Panc1 (cell line): Measurements from ENCODE around the gene NHP2. TPM values are rescaled to one million over a fixed set of nuclear protein-coding genes. Genes with fewer than 3 reads are reported as not detected.

Source experiments
- ATAC-seq: fragments of 200-7000 bp; cut with Tn5 transposase; 2 replicates; pipeline ENCODE4 v1.9.1; 2020; ENCODE audit warnings: mild to moderate bottlenecking, moderate library complexity
- BruUV-seq: library from RNA; stranded (reverse); fragments of 400-500 nt; replicated peaks from 2 replicates; lab custom pipeline; 2021; lab: Mats Ljungman, UMichigan
- CTCF ChIA-PET: fragments of 300-600 bp; sonication (Branson Sonifier 250); formaldehyde crosslinking; loops from one replicate; lab custom pipeline; 2022; ENCODE audit warnings: antibody characterized with exemption; lab: Charles Lee
- POLR2A ChIA-PET: fragments of 300-600 bp; sonication (Branson Sonifier 250); formaldehyde crosslinking; loops from one replicate; lab custom pipeline; 2022; ENCODE audit warnings: antibody characterized with exemption; lab: Charles Lee
- DNase-seq: peaks from one replicate; pipeline ENCODE4 v3.0.0-alpha.2; 2010; ENCODE audit warnings: low read depth, low spot score
- H3K27ac ChIP-seq: 2 replicates; pipeline ENCODE4 v1.5.1; 2011; ENCODE audit warnings: mild to moderate bottlenecking, low read length, inconsistent platforms
- H3K27me3 ChIP-seq: fragments of 200-500 bp; sonication (Bioruptor generic); 2 replicates; pipeline ENCODE4 v1.6.0; 2014; ENCODE audit warnings: low read length, inconsistent platforms; ENCODE audit not compliant: control insufficient read depth, insufficient read depth
- H3K36me3 ChIP-seq: fragments of 200-500 bp; sonication (Bioruptor generic); 2 replicates; pipeline ENCODE4 v1.5.1; 2014; ENCODE audit warnings: inconsistent platforms, mild to moderate bottlenecking, low read length, moderate library complexity; ENCODE audit not compliant: control insufficient read depth, insufficient read depth
- H3K4me1 ChIP-seq: 2 replicates; pipeline ENCODE4 v1.5.1; 2011; ENCODE audit warnings: inconsistent platforms, mild to moderate bottlenecking, low read length, moderate library complexity; ENCODE audit not compliant: control insufficient read depth, insufficient read depth
- H3K4me3 ChIP-seq, 2 experiments: 2 replicates each; pipeline ENCODE4 v1.5.1; 2011 to 2012; ENCODE audit warnings: low read depth in 2 of 2, low read length in 2 of 2, mild to moderate bottlenecking in 2 of 2, inconsistent platforms in 1 of 2, moderate library complexity in 1 of 2
- H3K9me3 ChIP-seq: fragments of 200-500 bp; sonication (Bioruptor generic); 2 replicates; pipeline ENCODE4 v1.5.1; 2014; ENCODE audit warnings: low read depth, mild to moderate bottlenecking, inconsistent platforms, low read length, moderate library complexity; ENCODE audit not compliant: control insufficient read depth, insufficient read depth
- CTCF ChIP-seq: fragments of 450-650 bp; IDR thresholded peaks from 2 replicates; pipeline ENCODE4 v1.5.1; 2017; ENCODE audit warnings: mild to moderate bottlenecking
- POLR2AphosphoS5 ChIP-seq: IDR thresholded peaks from 2 replicates; pipeline ENCODE4 v1.6.1; 2012; ENCODE audit warnings: mild to moderate bottlenecking, low read depth, low read length, moderate library complexity
- REST ChIP-seq, 2 experiments: IDR thresholded peaks; 2 replicates each; pipeline ENCODE4 v1.6.1; 2011 to 2012; ENCODE audit warnings: low read depth in 2 of 2, control low read depth in 1 of 2, low read length in 1 of 2, mild to moderate bottlenecking in 1 of 2, moderate library complexity in 1 of 2; ENCODE audit not compliant: insufficient read depth in 1 of 2
- SIN3A ChIP-seq: IDR thresholded peaks from 2 replicates; pipeline ENCODE4 v1.6.1; 2012; ENCODE audit warnings: low read depth, mild to moderate bottlenecking, low read length, moderate library complexity, borderline replicate concordance; ENCODE audit not compliant: insufficient read depth
- TCF7L2 ChIP-seq: IDR thresholded peaks from 2 replicates; pipeline ENCODE4 v1.6.1; 2011; ENCODE audit warnings: mild to moderate bottlenecking, low read depth, low read length, inconsistent platforms
- in situ Hi-C: cut with HindIII; loops from 2 replicates; pipeline ENCODE4 v1.10.0; 2016; ENCODE audit warnings: low sequenced_read_pairs, low pct_unique_long_range_greater_than_20kb
- intact Hi-C: fragments of 100-400 bp; cut with micrococcal nuclease; formaldehyde crosslinking; loops from one replicate; pipeline ENCODE4 v1.10.0; 2022; ENCODE audit not compliant: unreplicated experiment
- total RNA-seq: library from RNA; stranded (reverse); gene quantifications from one replicate; pipeline ENCODE4 v1.2.1, GENCODE V29; 2021; ENCODE audit not compliant: unreplicated experiment

The NHP2 gene
- total RNA-seq, 1 experiment from 2014 or later = 239 TPM

- DNase-seq (no peak), ATAC-seq (peak; percentile 65; the same call in 1 of the 2 replicates)
- CTCF ChIA-PET = interaction anchor here (0.5 to 0.6 kb wide), 2 partner anchors 47 to 136 kb away, joined by 3 to 11 read pairs; no protein-coding TSS in a partner anchor
- intact Hi-C loops (no loop called here), in situ Hi-C loops (no loop called here)
- POLR2A ChIA-PET = no interaction called here
- no peak overlapping the region for H3K27ac ChIP-seq
- H3K4me1 ChIP-seq = peaks cover 8% of the 10 kb centered on the region; the same call in 1 of the 2 replicates
- no peaks in the 10 kb centered on the region for H3K27me3 ChIP-seq
- no peak overlapping the region for H3K4me3 ChIP-seq
- BruUV-seq = no TSS peak
- no peaks in the 10 kb centered on the region for H3K36me3 ChIP-seq
- no peaks in the 10 kb centered on the region for H3K9me3 ChIP-seq
- TF ChIP-seq POLR2AphosphoS5 (no peak), CTCF (peak; percentile 76; the same call in 1 of the 2 replicates)
Observed at GRCh38 chr5:178196986-178197385, 43.3 kb upstream of the NHP2 start.

DNA sequence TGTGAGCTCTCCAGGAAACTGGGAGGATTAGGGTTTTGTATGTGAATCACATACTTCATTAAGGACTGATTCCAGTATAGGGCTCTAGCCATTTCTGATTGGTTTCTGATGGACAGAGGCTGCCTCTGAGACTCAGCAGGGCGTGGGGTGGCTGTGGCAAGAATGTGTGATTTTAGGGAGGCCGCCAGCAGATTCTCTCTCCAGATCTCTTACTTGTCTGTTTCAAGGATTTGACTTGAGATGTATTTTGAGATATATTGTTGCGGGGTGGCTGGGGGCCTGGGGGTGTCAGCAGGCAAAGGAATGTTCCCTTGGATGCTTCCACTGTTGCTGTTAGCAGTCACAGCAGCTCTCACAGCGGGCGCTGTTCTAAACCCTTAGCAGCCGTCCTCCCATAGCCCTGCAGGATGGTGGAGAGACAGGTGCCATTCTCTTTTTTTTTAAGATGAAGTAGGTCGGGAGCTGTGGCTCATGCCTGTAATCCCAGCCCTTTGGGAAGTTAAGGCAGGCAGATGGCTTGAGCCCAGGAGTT lies 42.7 kb upstream of the NHP2 start:
- Histone ChIP-seq H3K36me3 (no peaks in the 10 kb centered on the region), H3K9me3 (no peaks in the 10 kb centered on the region), H3K4me3 (no peak overlapping the region), H3K4me1 (peaks cover 3% of the 10 kb centered on the region; the same call in 1 of the 2 replicates), H3K27me3 (no peaks in the 10 kb centered on the region), H3K27ac (no peak overlapping the region)
- no TSS peak for BruUV-seq
- ATAC-seq (no peak), DNase-seq (no peak)
- intact Hi-C loops = no loop called here
- ChIA-PET CTCF (interaction anchor here (0.5 to 0.6 kb wide), 2 partner anchors 46 to 135 kb away, joined by 3 to 11 read pairs; no protein-coding TSS in a partner anchor), POLR2A (interaction anchor here (0.7 kb wide), 1 partner anchor 16 kb away, joined by 3 read pairs; no protein-coding TSS in a partner anchor)
- TF ChIP-seq CTCF (no peak), POLR2AphosphoS5 (no peak), TCF7L2 (no peak), SIN3A (no peak), REST (IDR thresholded peaks at IDR 0.05; ENCODE audit: insufficient read depth in 1 of 2, low read depth in 2 of 2, low read length in 1 of 2) (no peak)
- in situ Hi-C loops = no loop called here
